Right ventricle myocardium inferior (tissue), 1 donor: Measurements from ENCODE around the gene MN1. TPM values are rescaled to one million over a fixed set of nuclear protein-coding genes. Genes with fewer than 3 reads are reported as not detected.

Experiments
- ATAC-seq: fragments of 200-7000 bp; cut with Tn5 transposase; one replicate; pipeline ENCODE4 v1.9.1; 2020; ENCODE audit warnings: mild to moderate bottlenecking, moderate library complexity
- DNase-seq: peaks from one replicate; pipeline ENCODE4 v3.0.0; 2021; ENCODE audit errors: missing footprints
- intact Hi-C: fragments of 100-400 bp; cut with DNase I; formaldehyde crosslinking; loops from one replicate; pipeline ENCODE4 v1.11.0; 2022
- total RNA-seq: library from RNA; stranded (reverse); fragmentation: NEBNext Ultra II Directional; extraction: Animal tissue kit (Norgen Biotek cat#: 25700); gene quantifications from one replicate; pipeline ENCODE4 v1.2.1, GENCODE V29; 2021
- donor health status: DM: no; HTN: yes; CAD: no; lungs with severe emphysema.

MN1 gene
- total RNA-seq, 1 donor from 2014 or later: 5.3 TPM

DNA sequence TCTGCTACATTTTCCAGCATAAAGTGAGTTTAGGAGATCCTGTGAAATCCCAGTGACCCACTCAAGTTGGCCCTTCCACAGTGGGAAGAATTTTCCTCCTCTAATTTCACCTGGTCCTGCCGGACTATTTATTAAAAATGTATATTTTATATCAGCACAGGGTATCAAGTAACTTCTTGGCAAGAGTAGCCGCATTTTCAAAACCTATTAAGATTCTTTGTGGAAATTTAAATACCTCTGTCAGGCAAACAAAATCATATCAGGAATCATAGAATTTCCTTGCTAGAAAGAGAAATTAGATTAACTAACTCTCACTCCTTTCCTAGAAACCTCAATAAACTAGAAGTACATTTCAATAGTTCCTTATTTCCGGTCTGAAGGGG is 9.7 kb downstream of the MN1 start:
- DNase-seq (no peak), ATAC-seq (no peak)
- intact Hi-C loops: loop anchor here (10.0 kb wide), 1 partner anchor 277 kb away; no protein-coding TSS in a partner anchor

- intact Hi-C loops: loop anchor here (10.0 kb wide), 1 partner anchor 277 kb away; no protein-coding TSS in a partner anchor
- DNase-seq: no peak
- ATAC-seq: no peak
Measured at GRCh38 chr22:27791159-27791858, 10.2 kb downstream of the MN1 start.

- intact Hi-C loops: loop anchor here (10.0 kb wide), 1 partner anchor 276 kb away; no protein-coding TSS in a partner anchor
- peak; percentile 75 for DNase-seq
Measured at GRCh38 chr22:27790376-27791158, 11.0 kb downstream of the MN1 start.

GRCh38 chr22:27788500-27789288 is 12.9 kb downstream of the MN1 start:
- ATAC-seq (no peak), DNase-seq (peak; percentile 9)
- intact Hi-C loops: no loop called here

More at GRCh38 chr22:27790376-27791158, 11.0 kb downstream of the MN1 start:
- ATAC-seq: peak; percentile 56

- no peak for DNase-seq
- intact Hi-C loops: no loop called here
- no peak for ATAC-seq
Measured at GRCh38 chr22:27786965-27787364, 14.6 kb downstream of the MN1 start.

DNA sequence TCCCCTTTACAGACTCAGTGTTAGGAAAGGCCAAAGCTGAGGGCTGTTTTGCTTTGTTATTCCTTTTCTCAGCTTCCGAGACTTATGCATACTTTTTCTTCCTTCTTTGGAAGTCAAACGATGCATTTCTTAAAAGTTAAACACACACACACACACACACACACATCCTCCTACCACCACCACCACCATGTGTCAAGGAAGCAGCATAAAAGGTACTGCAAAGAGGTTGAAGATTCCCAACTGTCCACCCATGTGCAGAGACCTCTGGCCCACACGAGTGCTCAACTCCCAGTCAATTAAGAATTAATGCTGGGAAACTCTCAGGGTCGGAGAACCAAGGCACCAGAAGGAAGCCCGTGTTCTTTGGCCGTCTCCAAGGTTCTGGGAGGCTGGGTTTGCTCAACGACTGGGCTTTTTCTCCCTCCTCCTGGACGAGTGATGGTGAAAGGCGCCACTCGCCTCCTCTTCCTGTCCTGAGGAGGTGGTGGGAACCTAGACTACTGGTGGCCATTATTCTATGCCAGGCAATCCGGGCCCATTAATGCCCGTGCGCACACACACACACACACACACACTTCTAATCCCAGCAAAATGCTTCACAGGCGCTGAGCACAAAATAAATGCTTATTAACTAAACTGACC is 15.1 kb downstream of the MN1 start:
- peak; percentile 42 for ATAC-seq
- intact Hi-C loops: no loop called here
- no peak for DNase-seq

DNA sequence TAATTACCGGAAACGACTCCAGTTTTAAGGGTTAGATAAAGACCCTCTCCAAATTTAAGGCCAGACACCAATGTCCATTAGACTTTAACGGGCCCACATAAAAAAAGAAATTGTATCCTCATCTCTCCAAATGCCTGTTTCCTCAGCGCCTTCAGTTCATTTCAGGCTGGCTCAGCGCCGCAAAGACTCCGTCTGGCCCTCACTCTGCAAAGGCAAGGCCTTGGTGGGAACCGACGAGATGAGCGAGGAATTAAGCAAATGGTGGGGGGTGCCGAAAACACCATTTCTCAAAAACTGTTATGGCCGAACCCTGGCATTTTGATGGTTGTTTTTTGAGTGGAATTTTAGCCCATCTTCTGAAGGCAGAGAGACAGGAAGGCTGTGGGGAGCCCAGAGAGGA is 15.7 kb downstream of the MN1 start:
- no peak for ATAC-seq
- intact Hi-C loops: no loop called here
- no peak for DNase-seq

DNA sequence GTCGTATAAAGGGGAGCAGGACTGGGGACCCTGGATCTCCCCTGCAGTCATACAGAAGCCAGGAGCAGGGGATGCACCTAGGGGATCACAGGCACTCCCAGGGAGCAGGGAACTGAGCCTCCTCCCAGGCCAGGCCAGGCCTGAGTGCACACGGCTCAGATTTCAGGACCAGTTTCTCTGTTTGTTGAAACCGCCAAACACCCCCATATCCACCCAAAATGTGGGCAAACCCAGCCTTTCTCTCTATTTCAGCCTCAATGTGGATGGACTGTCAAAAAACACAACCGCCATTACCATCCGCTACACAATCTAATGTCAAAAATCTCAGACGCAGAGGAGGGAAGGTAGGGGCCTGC is 17.5 kb downstream of the MN1 start:
- DNase-seq: no peak
- ATAC-seq: no peak
- intact Hi-C loops: no loop called here

DNA sequence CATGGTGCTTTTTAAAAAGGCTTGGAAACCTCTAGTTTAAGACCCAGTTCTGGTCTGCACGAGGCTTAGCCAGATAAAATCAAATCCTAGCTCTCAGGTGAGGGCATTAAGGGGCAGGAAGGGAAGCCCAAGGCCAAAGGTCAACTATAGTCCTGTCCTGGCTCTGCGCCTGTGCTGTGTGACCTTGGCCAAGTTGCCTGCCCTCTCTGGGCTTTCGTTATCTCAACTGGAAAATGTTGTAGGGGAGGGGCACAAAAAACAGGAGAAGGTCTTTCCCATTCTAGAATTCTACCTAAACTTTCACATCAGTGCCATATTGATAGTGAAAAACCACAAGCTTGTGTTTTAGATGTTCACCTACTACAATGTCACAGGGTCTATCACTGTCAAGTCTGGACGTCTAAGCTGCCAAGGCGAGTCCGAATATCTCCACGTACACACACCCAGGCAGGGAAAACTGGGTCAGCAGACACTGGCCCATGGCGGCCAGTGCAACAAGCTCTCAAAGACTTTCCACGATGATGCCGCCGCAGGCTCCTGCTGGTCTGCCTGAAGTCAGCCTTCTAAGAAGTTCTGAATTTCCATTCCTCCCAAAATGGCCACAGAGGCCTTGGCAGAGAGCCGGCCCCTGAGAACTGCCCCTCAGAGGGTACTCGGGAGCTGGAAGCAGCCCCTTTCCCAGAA is 18.0 kb downstream of the MN1 start:
- ATAC-seq: no peak
- intact Hi-C loops: no loop called here
- no peak for DNase-seq

DNA sequence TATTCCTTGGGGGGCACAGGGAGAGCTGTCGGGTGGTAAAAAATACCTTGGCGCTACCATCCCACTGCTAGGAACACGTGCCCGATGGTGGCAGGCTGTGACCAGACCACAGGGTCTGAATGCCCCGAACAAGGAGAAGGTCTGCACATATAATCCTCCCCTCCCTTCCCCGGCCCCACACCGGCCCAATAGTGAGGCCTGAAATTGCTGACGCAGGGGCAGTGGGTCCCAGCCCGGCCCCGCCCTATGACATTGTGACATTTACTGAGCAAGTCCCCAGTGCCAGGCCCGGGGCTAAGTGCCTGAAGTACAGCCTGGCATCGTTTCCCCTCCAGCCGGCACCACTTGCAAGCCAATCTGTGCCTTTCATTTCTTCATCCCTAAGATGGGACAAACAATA is 19.5 kb downstream of the MN1 start:
- ATAC-seq (peak; percentile 77), DNase-seq (peak; percentile 78)
- intact Hi-C loops: no loop called here

DNA sequence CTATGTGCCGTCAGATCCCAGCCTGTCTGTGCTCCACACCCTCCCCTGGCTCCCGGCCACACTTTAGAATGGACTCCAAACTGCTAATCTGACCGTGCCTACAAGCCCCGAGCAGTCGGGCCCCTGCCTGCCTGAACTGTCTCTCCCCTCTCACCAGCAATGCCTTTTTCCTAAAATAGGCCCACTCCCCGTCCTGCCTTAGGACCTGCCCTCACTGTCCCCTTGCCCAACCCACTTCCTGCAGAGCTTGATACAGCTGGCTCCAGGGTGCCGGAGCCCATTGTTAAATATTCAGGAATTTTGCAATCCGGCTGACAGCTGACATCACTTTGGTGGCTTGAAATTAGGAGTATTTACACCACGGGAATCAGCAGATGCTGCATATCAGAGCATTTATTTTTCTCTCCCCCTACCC is 21.4 kb downstream of the MN1 start:
- intact Hi-C loops: no loop called here
- no peak for DNase-seq
- peak; percentile 19 for ATAC-seq

GRCh38 chr22:27779643-27780042 is 21.9 kb downstream of the MN1 start:
- intact Hi-C loops: no loop called here
- ATAC-seq (no peak), DNase-seq (no peak)

DNA sequence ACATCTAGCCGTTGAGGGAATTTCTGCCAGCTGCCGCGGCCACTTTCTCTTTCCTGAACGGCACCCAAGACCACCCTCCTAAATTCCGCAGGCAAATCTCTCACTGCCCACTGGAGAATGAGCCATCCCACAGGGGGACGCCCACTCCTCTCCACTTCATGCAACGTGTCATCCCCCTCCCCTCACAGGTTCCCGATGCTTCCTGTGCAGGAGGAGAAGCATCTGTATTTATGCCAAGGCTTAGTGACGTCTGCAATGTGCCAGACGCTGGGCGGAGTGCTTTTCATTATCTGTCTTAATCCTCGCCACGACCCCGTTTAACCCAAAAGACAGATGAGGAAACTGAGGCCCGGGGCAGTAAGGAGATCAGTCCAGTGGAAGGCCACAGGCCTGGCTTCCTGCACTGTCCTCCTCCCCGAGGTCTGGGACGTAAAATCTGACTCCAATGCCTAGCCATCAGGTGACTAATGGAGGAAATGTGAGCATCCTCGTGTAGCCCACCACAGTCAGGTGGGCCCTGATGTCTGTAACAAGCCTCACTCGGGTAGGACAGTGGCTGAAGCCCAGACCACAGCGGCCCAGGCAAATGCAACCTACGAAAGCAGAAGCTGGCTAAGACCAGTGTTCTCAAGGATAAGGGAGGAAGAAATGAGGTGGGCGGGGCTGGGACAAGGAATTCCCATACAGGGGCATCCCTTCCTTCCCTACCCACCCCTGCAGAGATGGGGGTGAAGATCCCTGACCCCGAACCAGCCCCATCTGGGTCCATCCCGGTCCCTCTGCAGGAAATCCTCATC is 23.1 kb downstream of the MN1 start:
- intact Hi-C loops: no loop called here
- no peak for DNase-seq
- no peak for ATAC-seq

- ATAC-seq (no peak), DNase-seq (no peak)
- intact Hi-C loops: loop anchor here (2.0 kb wide), 1 partner anchor 50 kb away; no protein-coding TSS in a partner anchor
Measured at GRCh38 chr22:27777128-27777527, 24.4 kb downstream of the MN1 start.

DNA sequence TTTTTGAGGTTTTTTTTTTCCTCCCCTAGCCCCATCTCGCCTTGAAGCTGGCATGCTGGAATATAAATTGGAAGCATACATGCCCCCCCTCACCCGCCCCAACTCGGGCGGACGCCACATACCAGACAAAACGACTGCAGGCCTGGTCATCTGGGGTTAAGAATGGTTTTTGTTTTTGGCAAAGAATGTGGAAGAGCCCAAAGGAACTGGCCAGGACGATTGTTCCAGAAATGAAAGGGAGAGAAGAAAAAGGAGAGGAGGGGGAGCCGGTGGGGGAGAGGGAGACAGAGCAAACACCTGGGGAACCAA is 25.0 kb downstream of the MN1 start:
- intact Hi-C loops: loop anchor here (2.0 kb wide), 1 partner anchor 50 kb away; no protein-coding TSS in a partner anchor
- DNase-seq: no peak
- no peak for ATAC-seq

DNA sequence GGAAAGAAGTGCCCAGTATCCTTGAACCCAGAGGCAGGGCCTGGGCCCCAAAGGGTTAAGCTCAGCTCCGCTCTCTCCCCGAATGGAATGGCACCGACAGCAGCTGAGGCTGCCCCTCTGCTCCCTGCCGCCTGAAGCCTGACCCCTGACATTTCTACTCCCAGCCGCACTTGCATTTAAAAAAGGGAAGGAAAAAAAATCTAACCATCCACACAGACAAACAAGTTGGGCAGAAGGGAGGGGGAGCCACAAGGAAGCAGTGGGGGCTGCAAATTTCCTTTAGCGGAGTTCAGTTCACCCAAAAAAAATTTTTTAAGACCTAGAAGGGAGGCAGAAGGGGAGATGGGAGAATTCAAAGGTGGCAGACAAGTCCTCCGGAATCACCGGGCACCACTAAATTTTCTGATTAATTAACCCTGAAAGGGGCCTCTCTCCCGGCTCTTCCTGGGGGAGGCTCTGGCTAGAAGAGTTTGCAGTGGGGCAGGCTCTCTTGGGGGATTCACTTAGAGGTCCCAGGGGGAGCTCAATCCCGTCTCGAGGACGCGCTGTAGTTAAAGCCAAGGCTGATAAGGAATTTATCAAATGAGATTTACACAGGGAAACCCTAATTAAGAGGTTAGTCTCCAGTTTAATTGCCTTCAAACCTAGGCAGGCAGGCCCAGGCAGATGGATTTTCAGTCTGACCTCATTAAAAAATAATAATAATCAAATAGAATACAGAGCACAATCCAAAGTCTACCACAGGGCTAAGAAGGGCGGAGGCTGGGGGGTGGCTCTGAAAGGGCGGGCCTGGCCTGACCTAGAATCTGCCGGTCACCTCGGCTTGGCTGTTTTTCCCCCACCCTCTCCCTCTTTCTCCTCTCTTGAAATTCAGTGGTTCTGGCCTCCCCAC is 25.6 kb downstream of the MN1 start:
- intact Hi-C loops: loop anchor here (2.0 kb wide), 1 partner anchor 49 kb away; no protein-coding TSS in a partner anchor
- ATAC-seq (peak; percentile 59), DNase-seq (no peak)
